ENCODE data around the gene HDAC3. TPM values are rescaled to one million over a fixed set of nuclear protein-coding genes. Genes with fewer than 3 reads are reported as not detected.

The HDAC3 gene
- 30.9 and 43.3 TPM in 2 replicates for total RNA-seq

DNA sequence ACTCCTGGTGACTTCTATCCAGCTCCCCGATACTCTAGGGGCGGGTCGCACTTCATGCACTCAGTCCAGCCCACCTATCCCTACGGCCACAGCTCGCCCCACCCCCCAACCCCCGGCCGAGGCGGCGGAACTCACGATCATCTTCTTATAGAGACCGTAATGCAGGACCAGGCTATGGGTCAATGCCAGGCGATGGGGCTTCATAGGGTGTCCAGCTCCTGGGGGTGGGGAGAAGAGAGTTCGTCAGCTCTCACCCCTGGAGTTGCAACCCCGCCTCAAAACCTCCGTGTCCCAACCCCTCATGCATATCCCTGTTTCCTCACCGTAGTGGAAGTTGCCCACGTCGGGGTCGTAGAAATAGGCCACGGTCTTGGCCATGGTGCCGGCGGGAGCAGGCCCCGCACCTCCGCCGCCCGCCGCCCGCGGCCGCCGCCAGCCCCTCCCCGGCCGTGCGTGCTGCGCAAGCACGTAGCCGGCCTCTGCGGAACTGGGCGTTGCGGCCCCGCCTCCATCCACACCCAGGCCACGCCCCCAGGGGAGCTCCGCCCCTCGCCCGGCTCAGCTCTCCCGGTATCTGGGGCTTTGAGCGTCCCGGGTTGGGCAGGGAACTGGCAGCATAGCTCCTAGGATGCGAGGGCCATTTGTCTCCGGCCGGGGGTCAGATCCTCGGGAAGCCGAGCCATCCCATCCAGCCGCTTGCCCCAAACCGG is at the start of gene HDAC3, which contains the start of gene RELL2:
TSS of gene HDAC3 (minus strand) at position 437 of the 710 bp plus-strand sequence. CDS start at position 378, 59 bp downstream.
TSS of gene RELL2 (plus strand) at position 585 of the 710 bp plus-strand sequence. CDS start 1,229 bp downstream, outside the sequence.
- DNase-seq (ENCODE audit: extremely low read depth, low read depth, low spot score): no peak

DNA sequence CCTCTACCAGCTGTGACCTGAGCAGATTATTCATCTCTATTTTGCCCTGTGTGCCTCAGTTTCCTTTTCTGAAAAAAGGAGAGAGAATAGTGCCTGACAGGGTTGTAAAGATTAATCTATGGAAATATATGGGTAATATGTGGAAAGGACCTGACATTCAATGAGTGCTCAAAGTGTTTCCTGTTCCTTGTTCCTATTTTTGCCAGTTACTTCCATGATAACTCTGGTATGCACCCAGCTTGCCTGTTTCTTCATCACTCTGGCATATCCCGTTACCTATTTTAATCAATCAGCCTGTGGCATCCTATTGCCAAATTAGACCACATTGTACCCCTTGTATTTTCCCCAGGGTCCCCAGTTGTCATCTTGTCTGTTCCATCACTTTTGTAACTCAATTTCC is 48.9 kb upstream of the HDAC3 start:
- DNase-seq (ENCODE audit: extremely low read depth, low read depth, low spot score): no peak

DNA sequence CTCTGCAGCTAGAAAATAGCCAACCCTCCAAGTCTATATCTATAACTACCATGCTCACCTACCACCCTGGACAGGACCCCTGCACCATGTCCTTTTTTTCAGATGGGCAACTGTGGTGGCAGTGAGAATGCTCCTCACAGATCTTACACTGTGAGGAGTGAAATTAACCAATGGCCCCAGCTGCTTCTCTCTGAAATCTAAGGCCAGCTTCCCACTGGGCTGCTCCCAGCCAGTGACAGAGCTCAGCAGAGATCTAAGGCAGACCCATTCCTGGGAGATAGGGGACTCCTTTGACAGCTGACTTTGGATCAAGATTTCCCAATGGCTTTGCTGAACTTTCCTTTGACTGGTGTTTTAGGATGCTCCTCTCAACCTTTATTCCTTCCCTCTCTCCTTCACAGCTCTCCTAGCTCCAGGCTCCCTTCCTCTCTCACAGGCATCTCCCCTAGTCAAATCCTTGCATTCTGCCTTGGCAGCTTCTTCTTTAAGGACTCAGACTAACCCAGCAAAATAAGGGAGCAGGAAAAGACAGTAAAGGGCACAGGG is 47.0 kb upstream of the HDAC3 start:
- no peak for DNase-seq (ENCODE audit: extremely low read depth, low read depth, low spot score)

GRCh38 chr5:141681695-141682641 is 45.3 kb upstream of the HDAC3 start, which contains the start of gene ARAP3:
Gene ARAP3 (minus strand): TSS chr5:141682230. CDS start chr5:141680486, 1,744 bp downstream.
- no peak for DNase-seq (ENCODE audit: extremely low read depth, low read depth, low spot score)

GRCh38 chr5:141681295-141681694 is 44.6 kb upstream of the HDAC3 start:
- no peak for DNase-seq (ENCODE audit: extremely low read depth, low read depth, low spot score)

DNA sequence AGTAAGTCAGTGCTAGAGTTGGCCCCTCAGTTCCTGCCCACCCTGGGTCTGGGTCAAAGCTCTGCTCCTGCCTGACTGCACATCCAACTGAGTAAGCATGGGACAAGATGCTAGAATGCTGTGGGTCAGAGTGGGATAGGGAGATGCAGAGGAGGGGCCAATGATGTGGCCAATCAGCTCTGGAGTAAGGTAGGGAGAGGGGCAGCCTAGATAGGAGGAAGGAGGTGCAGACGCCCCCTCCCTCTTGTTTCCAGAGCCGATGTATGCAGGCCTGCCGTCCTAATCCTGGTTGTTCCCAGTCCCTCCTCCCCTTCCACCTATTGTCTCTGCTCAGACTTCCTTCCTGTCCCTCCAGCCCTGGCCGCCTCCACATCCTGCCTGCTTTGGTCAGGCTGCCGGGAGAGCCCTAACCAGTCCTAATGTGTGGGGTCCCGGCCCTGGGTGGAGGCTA is 44.1 kb upstream of the HDAC3 start:
- no peak for DNase-seq (ENCODE audit: extremely low read depth, low read depth, low spot score)

- no peak for DNase-seq (ENCODE audit: extremely low read depth, low read depth, low spot score)
Measured at GRCh38 chr5:141680178-141680577, 43.5 kb upstream of the HDAC3 start.

- no peak for DNase-seq (ENCODE audit: extremely low read depth, low read depth, low spot score)
Measured at GRCh38 chr5:141677415-141677814, 40.8 kb upstream of the HDAC3 start.

DNA sequence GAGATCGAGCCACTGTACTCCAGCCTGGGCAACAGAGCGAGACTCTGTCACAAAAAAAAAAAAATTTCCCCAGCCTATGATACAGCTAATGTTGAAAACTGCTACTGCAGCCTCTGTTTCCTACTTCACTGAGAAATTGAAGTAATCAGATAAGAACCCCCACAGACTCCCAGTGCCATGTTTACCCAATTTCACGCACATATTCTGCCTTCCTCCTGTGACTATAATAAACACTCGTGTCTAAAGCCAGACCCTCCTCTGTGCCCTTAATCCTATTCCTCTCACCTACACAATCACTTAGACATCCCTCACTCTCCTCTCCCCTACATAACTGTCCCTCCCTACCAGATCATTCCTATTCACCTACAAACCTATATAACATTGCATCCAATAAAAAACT is 39.0 kb upstream of the HDAC3 start:
- DNase-seq (ENCODE audit: extremely low read depth, low read depth, low spot score): no peak

- DNase-seq (ENCODE audit: extremely low read depth, low read depth, low spot score): no peak
Measured at GRCh38 chr5:141674747-141675146, 38.1 kb upstream of the HDAC3 start.

GRCh38 chr5:141672841-141673813 is 36.5 kb upstream of the HDAC3 start:
- DNase-seq (ENCODE audit: extremely low read depth, low read depth, low spot score): no peak

GRCh38 chr5:141672071-141672840 is 35.6 kb upstream of the HDAC3 start:
- no peak for DNase-seq (ENCODE audit: extremely low read depth, low read depth, low spot score)

DNA sequence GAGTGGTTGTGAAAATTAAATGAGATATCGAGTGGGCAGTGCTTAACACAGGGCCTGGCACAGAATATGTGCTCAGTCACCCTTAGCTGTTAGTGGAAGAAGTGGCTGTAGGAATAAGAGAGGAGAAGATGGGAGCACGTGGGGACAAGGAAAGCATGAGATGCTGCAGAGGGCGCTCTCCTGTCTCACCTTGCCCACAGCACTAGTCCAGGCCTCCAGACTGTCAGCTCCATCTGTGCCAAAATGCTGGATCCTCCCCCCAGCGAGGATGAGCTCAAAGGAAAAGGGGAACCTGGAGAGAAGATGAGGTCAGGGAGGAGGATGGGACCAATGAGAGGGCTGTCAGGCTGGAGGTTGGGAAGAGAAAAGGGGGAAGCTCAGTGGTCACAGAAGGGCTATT is 32.9 kb upstream of the HDAC3 start:
- DNase-seq (ENCODE audit: extremely low read depth, low read depth, low spot score): no peak

DNA sequence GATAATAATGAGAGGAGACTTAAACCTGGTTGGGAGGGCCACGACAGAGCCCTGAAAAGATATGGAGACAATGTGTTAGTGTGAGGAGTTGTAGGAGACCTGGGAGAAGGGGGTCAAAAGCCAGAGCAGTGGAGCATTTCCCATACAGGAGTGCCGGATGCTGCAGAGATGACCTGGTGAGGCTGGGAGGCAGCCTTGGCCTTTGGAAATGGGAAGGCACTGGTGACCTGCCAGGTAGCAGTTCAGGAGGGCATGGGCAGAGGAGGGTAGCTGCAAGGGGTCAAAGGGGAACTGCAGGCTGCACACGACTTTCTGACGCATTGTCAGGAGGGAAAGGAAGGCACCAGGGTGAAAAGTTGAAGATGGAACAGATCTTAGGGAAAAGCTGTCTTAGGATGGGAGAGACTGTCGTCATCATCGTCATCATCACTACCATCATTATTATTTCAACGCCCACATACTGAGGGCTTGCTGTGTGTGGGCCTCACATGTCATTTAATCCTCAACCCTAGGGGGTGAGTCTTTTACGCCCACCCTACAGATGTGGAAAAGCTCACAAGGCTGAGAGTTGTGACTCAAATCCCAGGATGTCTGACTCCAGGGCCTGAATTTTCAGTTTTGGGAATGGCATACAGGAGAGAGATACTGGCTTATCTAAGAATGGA is 32.1 kb upstream of the HDAC3 start:
- no peak for DNase-seq (ENCODE audit: extremely low read depth, low read depth, low spot score)

DNA sequence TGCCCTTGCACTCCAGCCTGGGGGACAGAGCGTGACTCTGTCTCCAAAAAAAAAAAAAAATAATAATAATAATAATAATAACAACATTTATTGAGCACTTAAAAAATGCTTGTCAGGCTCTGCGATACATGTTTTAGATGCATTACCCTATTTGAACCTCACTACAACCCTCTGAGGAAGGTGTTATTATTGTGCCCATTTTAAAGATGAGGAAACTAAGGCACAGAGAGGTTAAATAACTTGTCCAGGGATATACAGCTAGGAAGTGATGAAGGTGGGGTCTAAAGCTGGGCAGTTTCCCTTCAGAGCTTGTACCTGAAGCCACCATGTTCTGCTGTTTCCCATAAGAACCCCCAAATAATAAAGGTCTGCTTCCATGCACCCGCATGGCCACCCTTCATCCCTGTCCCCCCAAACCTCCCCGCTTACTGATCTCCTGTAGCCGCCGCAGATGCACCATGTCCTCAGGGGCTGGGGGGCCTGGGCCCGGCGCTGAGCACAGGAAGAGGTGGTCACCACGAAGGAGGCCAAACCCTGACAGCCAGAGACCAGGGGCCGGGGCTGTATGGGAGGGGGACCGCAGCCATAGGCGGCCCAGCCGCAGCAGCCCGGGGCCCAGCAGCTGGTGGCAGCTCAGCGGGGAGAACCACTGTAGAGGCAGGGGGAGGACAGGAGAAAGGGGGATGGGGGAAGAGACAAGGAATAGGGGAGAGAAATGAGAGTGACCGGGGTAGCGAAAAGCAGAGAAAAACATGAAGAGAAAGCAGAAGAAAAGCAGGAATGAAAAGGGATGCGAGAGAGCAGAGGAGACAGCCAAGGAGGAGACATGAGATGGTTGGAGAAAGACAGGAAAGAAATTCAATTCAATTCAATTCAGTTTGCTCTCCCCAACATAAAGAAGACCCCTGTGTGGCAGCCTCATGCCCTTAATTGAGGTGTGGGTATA is 29.6 kb upstream of the HDAC3 start:
- no peak for DNase-seq (ENCODE audit: extremely low read depth, low read depth, low spot score)

GRCh38 chr5:141664733-141665461 is 28.2 kb upstream of the HDAC3 start:
- no peak for DNase-seq (ENCODE audit: extremely low read depth, low read depth, low spot score)

DNA sequence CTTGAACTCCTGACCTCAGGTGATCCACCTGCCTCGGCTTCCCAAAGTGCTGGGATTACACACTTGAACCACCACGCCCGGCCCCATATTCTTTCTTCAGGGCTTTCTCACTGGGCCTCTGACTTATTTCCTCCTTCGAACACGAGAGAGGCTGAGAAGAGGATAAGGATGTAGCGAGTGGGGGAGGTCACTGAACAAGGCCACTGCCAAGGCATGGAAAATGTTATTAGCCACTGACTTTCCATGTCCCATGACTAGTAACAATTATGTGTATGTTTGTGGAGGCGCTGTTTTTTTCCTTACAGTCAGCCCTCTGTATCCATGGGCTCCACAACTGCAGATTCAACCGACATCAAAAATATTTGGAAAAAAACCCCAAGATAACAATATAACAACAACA is 26.9 kb upstream of the HDAC3 start:
- DNase-seq (ENCODE audit: extremely low read depth, low read depth, low spot score): no peak

Data from glomerular endothelial cell (primary cell).